ENCODE results near the gene PMPCA. TPM values are rescaled to one million over a fixed set of nuclear protein-coding genes. Genes with fewer than 3 reads are reported as not detected.

PMPCA gene
- total RNA-seq, 8 experiments from 2014 or later = 29.4 to 101 (median 46.4) TPM

- in situ Hi-C loops (cut with MboI; ENCODE audit: low pct_unique_long_range_greater_than_20kb in 2 of 9, low sequenced_read_pairs in 9 of 9, unreplicated experiment in 9 of 9) = no loop called here
- 87 to 100% (median 96%) methylated on average over 1 to 27 of the region's 43 CpGs; no CpG with 5 or more reads in 2 of the 10 experiments for WGBS, 10 experiments
- Histone ChIP-seq H3K4me1 (replicated peaks in 1 of 2) (no peaks in the 10 kb centered on the region), H3K27ac (no peak overlapping the region), H3K4me3 (no peak overlapping the region)
- peak in 5 of 8 experiments; percentile 11 to 34 (median 25) for ATAC-seq (replicated peaks in 6 of 8)
Measured at GRCh38 chr9:136455043-136456002, 44.9 kb downstream of the PMPCA start.

DNA sequence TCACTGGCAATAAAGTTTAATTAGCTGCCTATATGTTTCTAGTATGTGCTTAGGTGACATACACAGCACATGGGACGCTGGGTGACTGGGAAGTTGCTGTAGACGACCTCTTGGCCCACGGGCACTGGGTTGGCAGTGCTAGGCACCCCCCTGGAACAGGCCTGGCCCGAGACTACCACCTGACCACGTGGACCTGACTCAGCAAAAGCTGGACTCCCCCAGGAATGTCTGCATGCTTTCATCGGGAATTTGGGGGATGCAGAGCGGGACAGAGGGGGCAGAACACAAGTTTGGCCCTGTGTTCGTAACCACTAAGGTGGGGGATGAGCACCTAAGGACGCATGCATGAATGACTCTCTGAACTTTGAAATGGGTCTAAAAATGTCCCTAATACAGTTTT, 45.8 kb downstream of the PMPCA start:
- WGBS, 10 experiments = 73 to 100% (median 92%) methylated on average over 2 to 9 of the region's 9 CpGs; no CpG with 5 or more reads in 4 of the 10 experiments
- H3K4me1 ChIP-seq (replicated peaks in 1 of 2) = no peaks in the 10 kb centered on the region
- in situ Hi-C loops (cut with MboI; ENCODE audit: low pct_unique_long_range_greater_than_20kb in 2 of 9, low sequenced_read_pairs in 9 of 9, unreplicated experiment in 9 of 9) = no loop called here
- no peak overlapping the region for H3K27ac ChIP-seq
- no peak for ATAC-seq (replicated peaks in 6 of 8)
- H3K4me3 ChIP-seq = no peak overlapping the region

DNA sequence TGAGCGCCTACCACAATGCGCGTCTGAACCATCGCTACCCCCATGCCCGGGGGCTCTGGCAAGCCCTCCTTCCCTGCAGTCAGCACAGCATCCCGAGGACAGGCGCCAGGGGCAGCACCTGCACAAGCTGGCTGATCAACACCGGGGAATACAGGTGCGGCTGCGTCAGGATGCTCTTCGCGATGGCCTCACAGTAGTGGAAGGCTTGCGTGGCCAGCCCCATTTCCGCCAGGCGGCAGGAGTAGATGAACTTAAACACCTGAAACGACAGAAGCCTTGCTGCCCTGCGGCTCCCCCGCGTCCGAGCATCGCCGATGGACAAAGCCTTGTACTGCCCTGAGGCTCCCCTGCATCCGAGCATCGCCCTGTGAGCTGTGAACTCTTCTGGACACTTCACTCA, 46.9 kb downstream of the PMPCA start:
- in situ Hi-C loops (cut with MboI; ENCODE audit: low pct_unique_long_range_greater_than_20kb in 2 of 9, low sequenced_read_pairs in 9 of 9, unreplicated experiment in 9 of 9) = no loop called here
- WGBS, 10 experiments = 73 to 100% (median 94%) methylated on average over 3 to 10 of the region's 24 CpGs; no CpG with 5 or more reads in 4 of the 10 experiments
- Histone ChIP-seq H3K4me3 (no peak overlapping the region), H3K4me1 (replicated peaks in 1 of 2) (no peaks in the 10 kb centered on the region), H3K27ac (no peak overlapping the region)
- peak in 1 of 8 experiments; percentile 5 for ATAC-seq (replicated peaks in 6 of 8)

DNA sequence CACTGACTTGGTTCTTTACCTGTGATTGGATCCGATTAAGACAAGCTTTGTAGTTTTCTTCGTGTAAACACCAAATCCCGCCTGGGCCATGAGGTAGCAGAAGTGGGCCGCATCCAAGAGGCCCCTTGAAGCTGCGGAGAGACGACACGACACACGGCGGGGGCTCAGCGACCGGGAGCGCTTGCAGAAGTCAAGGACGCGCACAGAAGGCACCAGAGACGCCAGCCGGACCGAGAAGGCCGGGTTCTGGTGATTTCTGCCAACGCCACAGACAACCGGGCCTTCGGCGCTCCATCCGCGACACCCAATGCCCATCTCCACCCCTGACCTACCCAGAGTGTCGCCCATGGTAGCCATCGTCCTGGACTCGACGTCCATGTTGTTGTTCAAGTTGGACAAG, 49.0 kb downstream of the PMPCA start:
- Histone ChIP-seq H3K4me1 (replicated peaks in 1 of 2) (no peaks in the 10 kb centered on the region), H3K4me3 (no peak overlapping the region), H3K27ac (no peak overlapping the region)
- 91 to 100% (median 97%) methylated on average over 1 to 11 of the region's 28 CpGs; no CpG with 5 or more reads in 2 of the 10 experiments for WGBS, 10 experiments
- in situ Hi-C loops (cut with MboI; ENCODE audit: low pct_unique_long_range_greater_than_20kb in 2 of 9, low sequenced_read_pairs in 9 of 9, unreplicated experiment in 9 of 9) = no loop called here
- ATAC-seq (replicated peaks in 6 of 8) = no peak

- 90 to 100% (median 96%) methylated on average over 1 to 15 of the region's 23 CpGs; no CpG with 5 or more reads in 3 of the 10 experiments for WGBS, 10 experiments
- in situ Hi-C loops (cut with MboI; ENCODE audit: low pct_unique_long_range_greater_than_20kb in 2 of 9, low sequenced_read_pairs in 9 of 9, unreplicated experiment in 9 of 9) = no loop called here
- no peak overlapping the region for H3K27ac ChIP-seq
Measured at GRCh38 chr9:136460772-136461325, 50.4 kb downstream of the PMPCA start.

GRCh38 chr9:136462664-136463063, 52.2 kb downstream of the PMPCA start:
- in situ Hi-C loops (cut with MboI; ENCODE audit: low pct_unique_long_range_greater_than_20kb in 2 of 9, low sequenced_read_pairs in 9 of 9, unreplicated experiment in 9 of 9) = no loop called here
- Histone ChIP-seq H3K27ac (no peak overlapping the region), H3K4me3 (no peak overlapping the region), H3K4me1 (replicated peaks in 1 of 2) (no peaks in the 10 kb centered on the region)
- ATAC-seq (replicated peaks in 6 of 8) = peak in 1 of 8 experiments; percentile 5
- 84 to 100% (median 97%) methylated on average over 1 to 9 of the region's 17 CpGs; no CpG with 5 or more reads in 4 of the 10 experiments for WGBS, 10 experiments

More at GRCh38 chr9:136460772-136461325, 50.4 kb downstream of the PMPCA start:
- Histone ChIP-seq H3K4me3 (no peak overlapping the region), H3K4me1 (replicated peaks in 1 of 2) (no peaks in the 10 kb centered on the region)
- ATAC-seq (replicated peaks in 6 of 8) = no peak

DNA sequence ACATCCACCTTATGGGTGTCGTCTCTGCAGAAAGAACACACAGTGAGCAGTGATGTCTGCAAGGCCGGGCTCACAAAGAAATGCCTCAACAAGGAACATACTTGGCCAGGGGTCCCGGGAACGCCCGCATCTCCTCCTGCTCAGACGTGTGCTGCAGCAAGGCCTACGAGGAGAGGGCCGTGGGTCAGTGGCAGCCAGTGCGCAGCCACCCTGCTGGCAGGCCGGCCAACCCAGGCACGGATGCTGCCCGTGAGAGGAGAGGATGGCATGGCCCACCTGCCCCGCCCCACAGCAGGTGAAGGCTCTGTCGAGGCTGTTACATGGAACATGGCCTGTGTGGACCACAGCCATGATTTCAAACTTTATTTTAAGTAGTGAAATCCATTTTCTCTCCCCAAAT, 53.1 kb downstream of the PMPCA start:
- H3K4me3 ChIP-seq = no peak overlapping the region
- no peak overlapping the region for H3K27ac ChIP-seq
- ATAC-seq (replicated peaks in 6 of 8) = no peak
- 71 to 100% (median 93%) methylated on average over 2 to 3 of the region's 14 CpGs; no CpG with 5 or more reads in 4 of the 10 experiments for WGBS, 10 experiments
- H3K4me1 ChIP-seq (replicated peaks in 1 of 2) = no peaks in the 10 kb centered on the region
- in situ Hi-C loops (cut with MboI; ENCODE audit: low pct_unique_long_range_greater_than_20kb in 2 of 9, low sequenced_read_pairs in 9 of 9, unreplicated experiment in 9 of 9) = no loop called here

DNA sequence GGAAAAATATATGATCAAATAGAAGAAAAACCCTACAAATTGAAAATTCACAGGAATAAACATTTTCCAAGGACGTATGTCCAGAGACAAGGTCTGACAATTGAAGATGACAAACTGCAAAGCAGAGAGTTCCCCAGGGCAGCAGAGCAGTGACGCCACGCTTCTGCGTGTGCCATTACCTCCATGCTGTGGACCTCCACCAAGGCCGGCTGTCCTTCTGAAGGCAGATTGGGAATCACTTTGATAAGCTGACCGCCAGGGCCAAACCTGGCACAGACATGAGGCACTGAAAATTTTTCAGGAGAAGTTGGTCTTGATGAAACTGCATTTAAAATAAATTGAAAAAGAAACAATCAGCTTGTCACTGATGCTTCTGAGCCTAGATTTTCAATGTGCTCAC, 53.8 kb downstream of the PMPCA start:
- Histone ChIP-seq H3K27ac (no peak overlapping the region), H3K4me1 (replicated peaks in 1 of 2) (no peaks in the 10 kb centered on the region), H3K4me3 (no peak overlapping the region)
- no peak for ATAC-seq (replicated peaks in 6 of 8)
- in situ Hi-C loops (cut with MboI; ENCODE audit: low pct_unique_long_range_greater_than_20kb in 2 of 9, low sequenced_read_pairs in 9 of 9, unreplicated experiment in 9 of 9) = no loop called here
- 80 to 100% (median 95%) methylated on average over 1 to 6 of the region's 6 CpGs; no CpG with 5 or more reads in 1 of the 10 experiments for WGBS, 10 experiments

- Histone ChIP-seq H3K27ac (no peak overlapping the region), H3K4me3 (no peak overlapping the region), H3K4me1 (replicated peaks in 1 of 2) (no peaks in the 10 kb centered on the region)
- ATAC-seq (replicated peaks in 6 of 8) = peak in 2 of 8 experiments; percentile 10 to 28
- WGBS, 10 experiments = 81 to 100% (median 94%) methylated on average over 1 to 20 of the region's 27 CpGs; no CpG with 5 or more reads in 3 of the 10 experiments
- in situ Hi-C loops (cut with MboI; ENCODE audit: low pct_unique_long_range_greater_than_20kb in 2 of 9, low sequenced_read_pairs in 9 of 9, unreplicated experiment in 9 of 9) = no loop called here
Measured at GRCh38 chr9:136465500-136466154, 55.2 kb downstream of the PMPCA start.

- Histone ChIP-seq H3K4me3 (no peak overlapping the region), H3K27ac (no peak overlapping the region), H3K4me1 (replicated peaks in 1 of 2) (no peaks in the 10 kb centered on the region)
- 93 to 96% (median 94%) methylated on average over 3 to 27 of the region's 30 CpGs; no CpG with 5 or more reads in 6 of the 10 experiments for WGBS, 10 experiments
- in situ Hi-C loops (cut with MboI; ENCODE audit: low pct_unique_long_range_greater_than_20kb in 2 of 9, low sequenced_read_pairs in 9 of 9, unreplicated experiment in 9 of 9) = no loop called here
- peak in 3 of 8 experiments; percentile 18 to 31 (median 25) for ATAC-seq (replicated peaks in 6 of 8)
Measured at GRCh38 chr9:136466155-136466541, 55.7 kb downstream of the PMPCA start.

- H3K4me1 ChIP-seq (replicated peaks in 1 of 2) = no peaks in the 10 kb centered on the region
- no peak for ATAC-seq (replicated peaks in 6 of 8)
- WGBS, 10 experiments = 77 to 100% (median 93%) methylated on average over 2 to 9 of the region's 15 CpGs; no CpG with 5 or more reads in 3 of the 10 experiments
- no peak overlapping the region for H3K4me3 ChIP-seq
- in situ Hi-C loops (cut with MboI; ENCODE audit: low pct_unique_long_range_greater_than_20kb in 2 of 9, low sequenced_read_pairs in 9 of 9, unreplicated experiment in 9 of 9) = no loop called here
- H3K27ac ChIP-seq = no peak overlapping the region
Measured at GRCh38 chr9:136467766-136468165, 57.3 kb downstream of the PMPCA start.

GRCh38 chr9:136470356-136470755, 59.9 kb downstream of the PMPCA start:
- H3K27ac ChIP-seq = no peak overlapping the region
- no peak for ATAC-seq (replicated peaks in 6 of 8)
- in situ Hi-C loops (cut with MboI; ENCODE audit: low pct_unique_long_range_greater_than_20kb in 2 of 9, low sequenced_read_pairs in 9 of 9, unreplicated experiment in 9 of 9) = no loop called here
- no peaks in the 10 kb centered on the region for H3K4me1 ChIP-seq (replicated peaks in 1 of 2)
- WGBS, 10 experiments = 72 to 100% (median 100%) methylated on average over 1 to 9 of the region's 11 CpGs; no CpG with 5 or more reads in 1 of the 10 experiments
- no peak overlapping the region for H3K4me3 ChIP-seq
